ENCODE results near the gene BSG.

The BSG gene

DNA sequence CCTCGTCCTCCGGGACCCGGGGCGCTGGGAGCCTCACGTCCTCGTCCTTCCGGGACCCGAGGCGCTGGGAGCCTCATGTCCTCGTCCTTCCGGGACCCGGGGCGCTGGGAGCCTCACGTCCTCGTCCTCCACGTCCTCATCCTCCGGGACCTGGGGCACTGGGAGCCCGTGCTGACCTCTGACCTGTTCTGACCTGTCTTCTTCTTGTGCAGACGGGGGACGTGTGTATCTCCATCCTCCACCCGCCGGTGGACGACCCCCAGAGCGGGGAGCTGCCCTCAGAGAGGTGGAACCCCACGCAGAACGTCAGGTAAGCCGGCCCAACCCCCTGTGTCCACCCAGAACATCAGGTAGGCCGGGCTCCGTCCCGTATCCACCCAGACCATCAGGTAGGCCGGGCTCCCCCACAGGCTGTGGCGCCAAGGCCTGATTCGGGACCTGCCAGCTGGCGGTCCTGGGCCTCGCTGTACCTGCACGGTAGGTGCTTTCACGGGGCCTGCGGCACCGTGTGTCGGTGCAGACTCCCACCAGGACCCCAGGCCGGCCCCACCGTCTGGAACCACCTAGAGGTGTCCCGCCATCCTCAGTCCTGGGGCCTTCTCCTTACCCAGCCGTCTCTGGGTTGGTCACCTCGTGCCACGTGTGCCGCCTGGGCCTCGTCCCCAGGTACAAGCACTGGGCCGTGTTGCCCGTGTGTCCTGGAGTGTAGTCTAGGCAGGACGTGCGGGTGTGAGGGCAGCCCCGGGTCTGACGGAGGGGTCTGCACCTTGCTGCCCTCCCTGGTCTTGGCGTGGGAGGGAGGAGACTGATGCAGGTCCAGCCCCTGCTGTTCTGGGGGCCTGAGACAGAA, 36.1 kb upstream of the BSG start:
- Mint-ChIP-seq H3K9me3 (no peaks in the 10 kb centered on the region), H3K36me3 (ENCODE audit: low read depth) (peaks cover 37% of the 10 kb centered on the region), H3K27me3 (no peaks in the 10 kb centered on the region), H3K4me1 (ENCODE audit: low read depth) (peaks cover 18% of the 10 kb centered on the region), H3K27ac (no peak overlapping the region), H3K4me3 (no peak overlapping the region)
- no peak for DNase-seq

DNA sequence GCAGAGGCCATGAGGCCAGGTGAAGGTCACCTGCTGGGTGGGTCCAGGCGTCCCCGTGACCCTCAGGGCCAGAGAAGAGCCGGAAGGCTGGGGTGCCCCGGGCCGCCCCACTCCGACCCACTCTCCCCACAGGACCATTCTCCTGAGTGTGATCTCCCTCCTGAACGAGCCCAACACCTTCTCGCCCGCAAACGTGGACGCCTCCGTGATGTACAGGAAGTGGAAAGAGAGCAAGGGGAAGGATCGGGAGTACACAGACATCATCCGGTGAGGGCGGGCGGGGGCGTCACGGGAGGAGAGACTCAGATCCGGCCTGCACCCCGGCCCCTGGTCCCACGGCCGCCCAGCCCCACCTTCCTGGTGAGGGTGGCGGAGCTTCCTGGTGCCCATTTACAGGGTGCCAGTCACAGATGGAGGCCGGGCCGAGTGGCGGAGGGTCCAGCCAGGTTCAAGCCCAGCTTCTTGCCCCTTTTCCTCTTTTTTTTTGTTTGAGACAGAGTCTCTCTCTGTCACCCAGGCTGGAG, 35.5 kb upstream of the BSG start:
- Mint-ChIP-seq H3K36me3 (ENCODE audit: low read depth) (peaks cover 40% of the 10 kb centered on the region), H3K27me3 (no peaks in the 10 kb centered on the region), H3K4me1 (ENCODE audit: low read depth) (peaks cover 18% of the 10 kb centered on the region), H3K27ac (no peak overlapping the region), H3K9me3 (no peaks in the 10 kb centered on the region), H3K4me3 (no peak overlapping the region)
- DNase-seq: no peak

DNA sequence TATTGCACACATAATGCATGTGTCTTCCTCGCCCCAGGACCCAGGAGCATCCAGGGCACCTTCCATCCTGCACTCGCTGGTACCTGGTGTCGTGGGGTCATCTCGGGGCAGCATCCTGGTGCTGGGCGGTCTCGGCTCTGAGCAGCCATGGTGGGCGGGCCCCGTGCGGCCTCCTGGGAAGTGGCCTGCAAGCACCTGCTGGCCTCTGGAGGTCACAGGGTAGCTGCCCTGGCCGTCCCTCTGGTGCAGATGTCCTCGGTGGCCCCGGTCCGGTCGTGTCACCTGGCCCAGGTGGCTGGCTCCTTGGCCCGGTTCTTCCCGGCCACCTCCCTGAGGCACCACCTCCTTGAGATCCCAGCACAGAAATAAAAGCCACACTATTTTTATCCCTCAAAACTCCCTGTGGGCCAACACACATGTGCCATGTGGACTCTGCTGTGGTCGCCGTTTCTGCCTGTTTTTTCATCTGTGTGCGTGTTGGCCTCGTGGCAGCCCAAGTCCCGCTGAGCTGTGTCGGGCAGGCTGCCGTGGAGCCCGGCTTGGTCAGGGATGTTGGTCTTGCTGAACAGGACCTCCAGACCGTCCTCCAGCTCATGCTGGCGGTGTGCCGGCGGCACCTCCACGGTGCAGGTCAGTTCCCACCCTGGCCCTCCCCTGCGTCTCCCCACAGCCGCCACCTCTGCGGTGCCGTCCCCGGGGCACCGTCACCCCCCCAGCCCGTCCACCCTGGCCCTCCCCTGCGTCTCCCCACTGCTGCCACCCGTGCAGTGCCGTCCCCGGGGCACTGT, 33.6 kb upstream of the BSG start:
- H3K36me3 Mint-ChIP-seq (ENCODE audit: low read depth): peaks cover 48% of the 10 kb centered on the region
- H3K4me3 Mint-ChIP-seq: no peak overlapping the region
- no peaks in the 10 kb centered on the region for H3K27me3 Mint-ChIP-seq
- peaks cover 16% of the 10 kb centered on the region for H3K4me1 Mint-ChIP-seq (ENCODE audit: low read depth)
- no peaks in the 10 kb centered on the region for H3K9me3 Mint-ChIP-seq
- H3K27ac Mint-ChIP-seq: no peak overlapping the region
- no peak for DNase-seq

DNA sequence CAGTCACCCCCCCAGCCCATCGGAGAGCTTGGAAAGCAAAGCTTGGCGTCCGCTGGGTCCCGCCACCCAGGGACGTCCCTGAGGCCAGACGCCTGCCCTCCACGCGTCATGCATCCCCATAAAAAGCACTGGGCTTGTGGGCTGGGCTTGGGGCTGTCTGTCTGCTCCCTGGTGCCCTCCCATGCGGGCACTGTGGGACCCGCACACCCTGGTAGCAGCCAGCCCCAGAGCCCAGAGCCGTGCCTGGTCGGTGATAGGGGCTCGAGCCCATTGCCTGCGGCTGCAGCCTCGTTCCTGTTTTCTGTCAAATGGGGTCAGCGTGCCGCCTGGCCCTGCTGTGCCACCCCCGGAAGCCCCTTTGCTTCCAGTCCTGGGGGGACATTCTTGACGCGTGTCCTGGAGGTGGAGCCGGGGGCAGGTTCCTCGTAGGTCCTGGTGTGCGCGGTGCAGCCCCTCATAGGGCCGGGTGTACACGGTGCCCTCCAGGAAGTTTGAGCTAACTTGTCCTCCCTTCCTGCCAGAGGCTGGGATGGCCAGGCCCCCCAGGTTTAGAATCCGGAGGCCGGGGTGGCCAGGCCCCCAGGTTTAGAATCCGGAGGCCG, 32.9 kb upstream of the BSG start:
- peaks cover 53% of the 10 kb centered on the region for H3K36me3 Mint-ChIP-seq (ENCODE audit: low read depth)
- no peak overlapping the region for H3K27ac Mint-ChIP-seq
- H3K4me3 Mint-ChIP-seq: no peak overlapping the region
- H3K4me1 Mint-ChIP-seq (ENCODE audit: low read depth): peaks cover 19% of the 10 kb centered on the region
- no peaks in the 10 kb centered on the region for H3K27me3 Mint-ChIP-seq
- H3K9me3 Mint-ChIP-seq: no peaks in the 10 kb centered on the region
- DNase-seq: no peak

DNA sequence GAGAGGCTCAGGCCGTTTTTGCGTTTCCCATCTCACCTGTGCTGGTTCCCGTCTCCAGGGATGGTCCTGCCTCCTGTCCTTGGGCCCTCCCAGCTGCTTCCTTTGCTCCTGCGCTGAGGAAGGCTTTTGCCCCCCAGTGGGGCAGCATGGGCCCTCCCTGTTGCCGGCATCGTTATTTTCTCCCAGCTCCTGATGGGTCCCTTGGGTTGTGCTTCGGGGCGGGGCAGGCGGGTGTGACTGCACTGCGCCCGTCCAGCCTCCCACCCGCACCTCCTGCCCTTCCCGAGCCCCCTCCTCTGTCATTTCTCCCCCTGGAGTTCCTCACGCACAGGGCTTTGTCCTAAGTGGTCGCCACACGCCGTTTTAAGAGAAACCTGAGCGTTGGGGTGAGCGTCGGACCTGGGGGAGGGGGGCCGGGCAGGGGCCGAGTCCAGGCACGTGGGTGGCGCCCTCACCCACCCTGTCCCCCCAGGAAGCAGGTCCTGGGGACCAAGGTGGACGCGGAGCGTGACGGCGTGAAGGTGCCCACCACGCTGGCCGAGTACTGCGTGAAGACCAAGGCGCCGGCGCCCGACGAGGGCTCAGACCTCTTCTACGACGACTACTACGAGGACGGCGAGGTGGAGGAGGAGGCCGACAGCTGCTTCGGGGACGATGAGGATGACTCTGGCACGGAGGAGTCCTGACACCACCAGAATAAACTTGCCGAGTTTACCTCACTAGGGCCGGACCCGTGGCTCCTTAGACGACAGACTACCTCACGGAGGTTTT, 31.3 kb upstream of the BSG start:
- H3K27ac Mint-ChIP-seq: no peak overlapping the region
- peaks cover 21% of the 10 kb centered on the region for H3K4me1 Mint-ChIP-seq (ENCODE audit: low read depth)
- no peak for DNase-seq
- no peaks in the 10 kb centered on the region for H3K9me3 Mint-ChIP-seq
- H3K27me3 Mint-ChIP-seq: no peaks in the 10 kb centered on the region
- no peak overlapping the region for H3K4me3 Mint-ChIP-seq
- peaks cover 49% of the 10 kb centered on the region for H3K36me3 Mint-ChIP-seq (ENCODE audit: low read depth)

DNA sequence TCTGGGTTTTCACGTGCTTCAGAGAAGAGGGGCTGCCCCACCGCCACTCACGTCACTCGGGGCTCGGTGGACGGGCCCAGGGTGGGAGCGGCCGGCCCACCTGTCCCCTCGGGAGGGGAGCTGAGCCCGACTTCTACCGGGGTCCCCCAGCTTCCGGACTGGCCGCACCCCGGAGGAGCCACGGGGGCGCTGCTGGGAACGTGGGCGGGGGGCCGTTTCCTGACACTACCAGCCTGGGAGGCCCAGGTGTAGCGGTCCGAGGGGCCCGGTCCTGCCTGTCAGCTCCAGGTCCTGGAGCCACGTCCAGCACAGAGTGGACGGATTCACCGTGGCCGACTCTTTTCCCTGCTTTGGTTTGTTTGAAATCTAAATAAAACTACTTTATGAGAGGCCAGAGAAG, 30.7 kb upstream of the BSG start:
- Mint-ChIP-seq H3K27ac (no peak overlapping the region), H3K36me3 (ENCODE audit: low read depth) (peaks cover 44% of the 10 kb centered on the region), H3K27me3 (no peaks in the 10 kb centered on the region), H3K9me3 (no peaks in the 10 kb centered on the region), H3K4me1 (ENCODE audit: low read depth) (peaks cover 21% of the 10 kb centered on the region), H3K4me3 (no peak overlapping the region)
- DNase-seq: no peak

DNA sequence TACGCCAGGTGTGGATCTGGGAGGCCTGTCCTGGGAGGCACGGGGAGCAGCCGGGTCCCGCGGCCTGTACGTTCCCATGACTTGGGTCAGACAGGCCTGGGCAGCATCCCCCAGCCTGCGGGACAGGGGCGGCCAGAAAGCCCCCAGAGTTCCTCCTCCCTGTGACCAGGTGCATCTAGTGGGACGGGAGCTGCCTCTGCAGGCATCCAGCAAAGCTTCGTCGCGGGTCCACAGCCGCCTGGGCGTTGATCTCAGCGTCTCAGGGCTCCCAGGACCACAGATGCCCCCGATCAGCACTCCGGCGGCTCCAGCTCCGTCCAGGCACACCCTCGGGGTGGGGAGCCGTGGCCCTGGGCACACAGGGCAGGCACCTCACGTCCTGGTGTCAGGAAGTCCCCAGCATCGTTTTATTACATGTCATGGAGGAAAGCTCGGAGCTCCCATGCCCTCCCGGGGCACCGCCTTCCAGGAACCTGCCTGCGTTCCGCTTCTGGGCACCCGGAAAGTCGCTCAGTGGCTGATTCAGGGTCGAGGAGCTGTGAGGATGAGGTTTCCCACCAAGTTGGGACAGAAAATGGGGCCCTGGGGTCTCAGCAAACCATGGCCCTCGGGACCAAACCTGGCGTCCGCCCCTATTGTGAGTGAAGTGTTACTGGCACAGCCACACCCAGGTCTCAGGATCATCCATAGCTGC, 30.1 kb upstream of the BSG start:
- H3K27ac Mint-ChIP-seq: no peak overlapping the region
- no peaks in the 10 kb centered on the region for H3K9me3 Mint-ChIP-seq
- no peak overlapping the region for H3K4me3 Mint-ChIP-seq
- H3K36me3 Mint-ChIP-seq (ENCODE audit: low read depth): peaks cover 39% of the 10 kb centered on the region
- DNase-seq: no peak
- peaks cover 21% of the 10 kb centered on the region for H3K4me1 Mint-ChIP-seq (ENCODE audit: low read depth)
- no peaks in the 10 kb centered on the region for H3K27me3 Mint-ChIP-seq

DNA sequence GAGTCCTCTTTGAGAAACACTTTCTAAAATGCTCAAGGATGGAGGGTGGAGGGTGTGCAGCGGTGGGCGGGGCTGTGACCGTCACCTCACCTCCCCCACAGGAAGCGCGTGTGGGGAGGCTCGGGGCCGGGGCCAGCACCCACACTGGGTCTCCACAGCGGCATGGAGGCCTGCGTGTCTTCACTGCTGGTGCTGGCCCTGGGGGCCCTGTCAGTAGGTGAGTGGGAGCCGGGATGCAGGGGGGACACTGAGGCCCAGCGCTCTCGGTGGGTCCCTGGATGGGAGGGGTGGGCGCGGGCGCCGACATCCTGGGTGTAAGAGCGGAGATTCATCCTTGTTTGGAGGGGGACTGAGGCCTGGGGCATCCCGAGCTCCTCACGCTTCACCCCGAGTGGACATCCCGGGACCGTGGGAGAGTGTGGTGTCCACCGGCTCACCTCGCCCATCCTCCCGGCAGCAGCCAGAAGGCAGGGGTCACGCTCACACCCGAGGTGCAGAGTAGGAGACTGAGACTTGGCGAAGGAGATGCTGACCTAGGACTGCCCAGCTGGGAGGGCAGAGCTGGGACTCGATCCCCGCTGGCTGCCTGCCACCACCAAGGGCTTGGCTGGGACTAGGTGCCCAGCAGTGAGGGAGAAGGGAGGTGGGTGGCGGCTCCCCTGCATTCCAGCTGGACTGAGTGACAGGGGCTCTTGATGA, 28.3 kb upstream of the BSG start, which contains the start of gene GZMM:
Gene GZMM (plus strand): TSS at position 144 of the 699 bp plus-strand sequence. CDS start 19 bp downstream, at position 163.
- Mint-ChIP-seq H3K4me1 (ENCODE audit: low read depth) (peaks cover 25% of the 10 kb centered on the region), H3K36me3 (ENCODE audit: low read depth) (peaks cover 33% of the 10 kb centered on the region), H3K9me3 (no peaks in the 10 kb centered on the region), H3K27ac (peak within 1 kb of the TSS; percentile 90), H3K27me3 (no peaks in the 10 kb centered on the region), H3K4me3 (peak within 1 kb of the TSS; percentile 84)
- DNase-seq: peak; percentile 83

DNA sequence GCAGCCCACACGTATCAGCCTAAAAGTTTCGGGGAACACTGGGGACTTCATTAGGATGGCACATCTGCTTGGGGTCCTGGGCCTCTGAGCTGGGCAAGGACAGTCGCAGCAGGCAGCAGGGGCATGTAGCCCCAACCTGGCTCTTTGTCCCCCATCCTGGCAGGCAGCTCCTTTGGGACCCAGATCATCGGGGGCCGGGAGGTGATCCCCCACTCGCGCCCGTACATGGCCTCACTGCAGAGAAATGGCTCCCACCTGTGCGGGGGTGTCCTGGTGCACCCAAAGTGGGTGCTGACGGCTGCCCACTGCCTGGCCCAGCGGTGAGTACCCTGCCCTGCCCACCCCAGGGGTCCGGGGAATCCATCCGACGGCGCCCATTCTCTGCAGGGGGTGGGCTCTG, 25.3 kb upstream of the BSG start:
- H3K9me3 Mint-ChIP-seq: no peaks in the 10 kb centered on the region
- H3K36me3 Mint-ChIP-seq (ENCODE audit: low read depth): peaks cover 22% of the 10 kb centered on the region
- H3K27me3 Mint-ChIP-seq: no peaks in the 10 kb centered on the region
- no peak for DNase-seq
- no peak overlapping the region for H3K27ac Mint-ChIP-seq
- no peak overlapping the region for H3K4me3 Mint-ChIP-seq
- peaks cover 25% of the 10 kb centered on the region for H3K4me1 Mint-ChIP-seq (ENCODE audit: low read depth)

DNA sequence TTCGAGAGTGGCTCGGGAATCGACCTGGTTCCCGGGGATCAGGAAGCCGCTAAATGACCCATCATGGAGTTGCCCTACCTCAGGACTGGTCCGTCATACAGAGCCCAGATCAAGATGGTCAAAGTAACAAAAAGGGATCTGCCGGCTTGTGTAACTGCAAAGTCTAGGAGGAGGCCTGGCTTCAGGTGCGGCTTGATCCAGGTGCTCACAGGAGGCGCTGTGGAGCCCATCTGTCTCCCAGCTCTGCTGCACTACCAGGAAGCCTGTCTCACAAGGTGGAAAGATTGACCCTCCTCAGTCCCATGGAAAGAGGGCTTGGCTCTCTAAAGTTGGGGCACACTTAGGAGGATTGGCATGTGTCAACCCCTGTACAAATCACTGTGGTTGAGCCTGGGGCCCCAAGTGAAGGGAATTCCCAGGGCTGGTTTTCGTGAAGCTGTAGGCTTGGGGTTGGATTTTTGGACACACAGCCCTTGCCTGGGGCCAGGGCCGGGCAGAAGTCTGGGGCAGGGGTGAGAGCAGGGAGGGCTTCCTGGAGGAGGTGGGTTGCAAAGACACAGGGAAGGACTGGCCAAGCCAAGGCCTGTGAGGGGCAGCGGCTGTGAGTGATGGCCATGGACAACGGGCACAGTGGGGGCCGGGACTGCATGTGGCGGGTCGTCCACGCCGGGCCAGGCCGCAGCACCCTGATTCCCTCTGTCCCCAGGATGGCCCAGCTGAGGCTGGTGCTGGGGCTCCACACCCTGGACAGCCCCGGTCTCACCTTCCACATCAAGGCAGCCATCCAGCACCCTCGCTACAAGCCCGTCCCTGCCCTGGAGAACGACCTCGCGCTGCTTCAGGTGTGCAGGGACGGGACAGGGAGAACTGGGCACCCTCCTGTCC, 24.3 kb upstream of the BSG start:
- H3K27me3 Mint-ChIP-seq: no peaks in the 10 kb centered on the region
- H3K4me1 Mint-ChIP-seq (ENCODE audit: low read depth): peaks cover 24% of the 10 kb centered on the region
- H3K27ac Mint-ChIP-seq: peak overlapping the region; percentile 63
- H3K4me3 Mint-ChIP-seq: no peak overlapping the region
- DNase-seq: no peak
- H3K9me3 Mint-ChIP-seq: no peaks in the 10 kb centered on the region
- H3K36me3 Mint-ChIP-seq (ENCODE audit: low read depth): peaks cover 18% of the 10 kb centered on the region

DNA sequence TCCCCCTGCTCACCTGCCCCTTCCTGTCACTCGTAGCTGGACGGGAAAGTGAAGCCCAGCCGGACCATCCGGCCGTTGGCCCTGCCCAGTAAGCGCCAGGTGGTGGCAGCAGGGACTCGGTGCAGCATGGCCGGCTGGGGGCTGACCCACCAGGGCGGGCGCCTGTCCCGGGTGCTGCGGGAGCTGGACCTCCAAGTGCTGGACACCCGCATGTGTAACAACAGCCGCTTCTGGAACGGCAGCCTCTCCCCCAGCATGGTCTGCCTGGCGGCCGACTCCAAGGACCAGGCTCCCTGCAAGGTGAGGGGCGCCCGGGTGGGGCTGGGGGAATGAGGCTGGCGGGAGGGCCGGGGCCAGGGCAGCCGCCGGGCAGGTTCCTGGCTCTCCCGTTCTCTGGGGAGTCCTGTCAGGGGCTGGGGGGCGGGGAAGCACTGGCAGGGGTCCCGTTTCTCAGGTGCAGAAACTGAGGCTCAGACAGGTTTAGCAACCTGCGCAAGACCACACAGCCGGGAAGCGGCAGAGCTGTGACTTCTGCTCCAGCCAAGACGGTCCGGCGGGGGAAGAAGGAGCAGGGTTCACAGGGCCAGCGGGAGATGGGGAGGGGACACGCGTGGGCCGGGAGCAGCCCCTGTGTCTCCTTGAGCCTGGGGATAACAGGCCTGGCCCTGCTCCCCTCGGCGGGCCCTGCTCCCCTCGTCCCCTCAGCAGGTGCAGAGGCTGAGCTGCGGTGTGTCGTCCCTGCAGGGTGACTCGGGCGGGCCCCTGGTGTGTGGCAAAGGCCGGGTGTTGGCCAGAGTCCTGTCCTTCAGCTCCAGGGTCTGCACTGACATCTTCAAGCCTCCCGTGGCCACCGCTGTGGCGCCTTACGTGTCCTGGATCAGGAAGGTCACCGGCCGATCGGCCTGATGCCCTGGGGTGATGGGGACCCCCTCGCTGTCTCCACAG, 23.2 kb upstream of the BSG start:
- Mint-ChIP-seq H3K4me3 (no peak overlapping the region), H3K27me3 (no peaks in the 10 kb centered on the region), H3K4me1 (ENCODE audit: low read depth) (peaks cover 13% of the 10 kb centered on the region), H3K9me3 (no peaks in the 10 kb centered on the region), H3K27ac (no peak overlapping the region), H3K36me3 (ENCODE audit: low read depth) (peaks cover 11% of the 10 kb centered on the region)
- no peak for DNase-seq

DNA sequence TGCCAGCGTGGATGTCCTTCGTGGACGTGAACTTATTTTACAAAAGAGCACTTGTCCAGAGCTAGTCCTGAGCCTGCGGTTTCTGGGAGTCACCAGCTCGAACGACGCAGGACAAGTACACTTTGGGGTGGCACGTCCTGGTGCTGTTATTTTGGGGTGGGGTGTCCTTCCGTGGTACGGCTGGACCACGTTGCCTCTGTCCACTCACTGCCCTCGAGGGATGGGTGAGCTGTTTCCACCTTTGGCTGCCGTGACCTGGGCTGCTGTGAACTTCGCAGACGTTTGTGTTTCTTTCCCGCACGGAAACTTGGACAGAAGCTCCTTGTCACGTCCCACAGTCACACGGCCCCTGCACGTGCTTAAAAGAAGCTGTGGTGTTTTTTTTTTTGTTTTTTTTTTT, 17.6 kb upstream of the BSG start:
- H3K4me3 Mint-ChIP-seq: no peak overlapping the region
- no peak for DNase-seq
- no peaks in the 10 kb centered on the region for H3K9me3 Mint-ChIP-seq
- H3K27me3 Mint-ChIP-seq: no peaks in the 10 kb centered on the region
- H3K27ac Mint-ChIP-seq: no peak overlapping the region
- no peaks in the 10 kb centered on the region for H3K4me1 Mint-ChIP-seq (ENCODE audit: low read depth)
- H3K36me3 Mint-ChIP-seq (ENCODE audit: low read depth): no peaks in the 10 kb centered on the region

Data from activated T-cell treated with anti-CD3 and anti-CD28 coated beads, Interleukin-2, amount 50 U/mL, for 24 hours (primary cell).